ENCODE results near the gene SNCA. TPM values are rescaled to one million over a fixed set of nuclear protein-coding genes. Genes with fewer than 3 reads are reported as not detected.
A peak's percentile ranks its signal among the peaks of the same experiment; 100 is the strongest.

SNCA gene
- total and polyA plus RNA-seq, 7 donors: 3.5 to 27.0 (median 20.4) TPM

- peaks cover 0 to 24% (median 19%) of the 10 kb centered on the region in 4 donors for H3K4me1 ChIP-seq
- no peaks in the 10 kb centered on the region for H3K36me3 ChIP-seq
- DNase-seq: no peak
- no peaks in the 10 kb centered on the region for H3K9me3 ChIP-seq
- peak overlapping the region; percentile 31 to 62 (median 52) for H3K4me3 ChIP-seq
- no peak for TF ChIP-seq EP300 (IDR thresholded peaks at IDR 0.05)
- no peak for TF ChIP-seq CTCF (IDR thresholded peaks at IDR 0.05)
- TF ChIP-seq POLR2AphosphoS5 (IDR thresholded peaks at IDR 0.05): no peak
- no peak for TF ChIP-seq POLR2A (IDR thresholded peaks at IDR 0.05)
- H3K27me3 ChIP-seq: peaks cover 9 to 59% (median 10%) of the 10 kb centered on the region in 3 donors
- WGBS, 2 donors: 8 to 16% methylated on average over 33 of the region's 33 CpGs
- peak overlapping the region; percentile 54 to 77 (median 70) for H3K27ac ChIP-seq
- intact Hi-C loops (cut with DNase I): loop anchor here (5.0 to 10.0 kb wide), 2 partner anchors 89 to 1381 kb away; partner anchors contain the start of gene HERC5
Measured at GRCh38 chr4:89836031-89836745, 773 bp downstream of the SNCA start.

GRCh38 chr4:89835413-89835812 is 1.5 kb downstream of the SNCA start:
- Histone ChIP-seq H3K27ac (peak overlapping the region in 2 of 4 donors; percentile 67 to 72), H3K36me3 (no peaks in the 10 kb centered on the region), H3K9me3 (no peaks in the 10 kb centered on the region), H3K4me1 (peaks cover 0 to 24% (median 19%) of the 10 kb centered on the region in 4 donors), H3K27me3 (peaks cover 9 to 51% (median 10%) of the 10 kb centered on the region in 3 donors), H3K4me3 (peak overlapping the region in 3 of 4 donors; percentile 49 to 62 (median 56))
- 61 to 76% methylated on average over 1 of the region's 1 CpG for WGBS, 2 donors
- no peak for DNase-seq
- intact Hi-C loops (cut with DNase I): loop anchor here (5.0 to 10.0 kb wide), 2 partner anchors 88 to 1381 kb away; partner anchors contain the start of gene HERC5
- TF ChIP-seq CTCF (IDR thresholded peaks at IDR 0.05): no peak
- TF ChIP-seq POLR2A (IDR thresholded peaks at IDR 0.05): no peak
- TF ChIP-seq POLR2AphosphoS5 (IDR thresholded peaks at IDR 0.05): no peak
- TF ChIP-seq EP300 (IDR thresholded peaks at IDR 0.05): no peak

- Histone ChIP-seq H3K27ac (no peak overlapping the region), H3K4me1 (peaks cover 0 to 24% (median 19%) of the 10 kb centered on the region in 4 donors), H3K27me3 (peaks cover 9 to 44% (median 10%) of the 10 kb centered on the region in 3 donors), H3K9me3 (no peaks in the 10 kb centered on the region), H3K36me3 (no peaks in the 10 kb centered on the region), H3K4me3 (peak overlapping the region in 1 of 4 donors; percentile 56)
- DNase-seq: no peak
- WGBS, 2 donors: 61 to 84% methylated on average over 1 of the region's 1 CpG
- intact Hi-C loops (cut with DNase I): loop anchor here (5.0 to 10.0 kb wide), 2 partner anchors 87 to 1380 kb away; partner anchors contain the start of gene HERC5
- no peak for TF ChIP-seq CTCF (IDR thresholded peaks at IDR 0.05)
- no peak for TF ChIP-seq POLR2A (IDR thresholded peaks at IDR 0.05)
Measured at GRCh38 chr4:89834486-89835209, 2.3 kb downstream of the SNCA start.

- Histone ChIP-seq H3K4me1 (no peaks in the 10 kb centered on the region), H3K4me3 (no peak overlapping the region), H3K27me3 (no peaks in the 10 kb centered on the region), H3K9me3 (no peaks in the 10 kb centered on the region), H3K36me3 (no peaks in the 10 kb centered on the region), H3K27ac (peak overlapping the region in 2 of 4 donors; percentile 17 to 24)
- peak; percentile 67 for DNase-seq
- intact Hi-C loops (cut with DNase I): loop anchor here (10.0 kb wide), 1 partner anchor 1375 kb away; the partner anchor contains the start of gene HERC5
- TF ChIP-seq EP300 (IDR thresholded peaks at IDR 0.05) (no peak), POLR2A (IDR thresholded peaks at IDR 0.05) (no peak), POLR2AphosphoS5 (IDR thresholded peaks at IDR 0.05) (peak in 1 of 4 donors; percentile 16), CTCF (IDR thresholded peaks at IDR 0.05) (no peak)
- 48 to 66% methylated on average over 7 of the region's 7 CpGs for WGBS, 2 donors
Measured at GRCh38 chr4:89829470-89830138, 7.4 kb downstream of the SNCA start.

Measured in sigmoid colon (tissue), 7 donors.